Cardiac fibroblast (primary cell): ENCODE results near the gene ACOXL.

ENCODE experiments used
- DNase-seq, 2 donors: peaks; one replicate each; pipeline versions ENCODE4 v3.0.0 to v3.0.0-alpha.2; 2010; ENCODE audit warnings: low read depth in 2 of 2
- H3K4me3 ChIP-seq, 2 donors: replicated peaks in 1 of 2; 1 replicate in 1 of 2; 2 replicates in 1 of 2; pipeline ENCODE4 v1.5.1; 2011; ENCODE audit warnings: low read depth in 2 of 2, low read length in 2 of 2, mild to moderate bottlenecking in 2 of 2, moderate library complexity in 1 of 2
- CTCF ChIP-seq: IDR thresholded peaks from one replicate; pipeline ENCODE4 v1.5.1; 2011; ENCODE audit warnings: low read depth, mild to moderate bottlenecking, low read length, inconsistent platforms

Gene ACOXL

GRCh38 chr2:111148225-111148873, 416.0 kb downstream of the ACOXL start:
- TF ChIP-seq CTCF = no peak
- DNase-seq = no peak
- no peak overlapping the region for H3K4me3 ChIP-seq

DNA sequence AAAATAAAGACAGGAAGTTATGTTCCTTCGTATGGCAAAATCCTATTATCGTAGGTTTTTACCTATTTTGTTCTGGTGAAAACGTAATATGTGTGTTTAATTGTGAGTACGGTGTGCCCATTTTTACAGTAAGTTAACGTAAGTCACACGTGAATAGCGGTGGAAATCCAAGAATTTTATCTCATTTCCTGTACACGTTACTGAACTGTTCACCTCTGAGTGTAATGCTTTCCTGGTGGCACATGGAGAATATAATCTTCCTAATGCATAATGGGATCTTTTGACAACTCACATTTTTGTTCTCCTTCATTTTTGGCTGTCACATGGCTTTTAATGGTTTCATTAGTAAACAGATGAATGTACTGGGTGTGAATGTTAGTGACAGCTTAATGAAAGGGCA, 416.6 kb downstream of the ACOXL start:
- no peak overlapping the region for H3K4me3 ChIP-seq
- DNase-seq = peak in 1 of 2 donors; percentile 46
- no peak for TF ChIP-seq CTCF

DNA sequence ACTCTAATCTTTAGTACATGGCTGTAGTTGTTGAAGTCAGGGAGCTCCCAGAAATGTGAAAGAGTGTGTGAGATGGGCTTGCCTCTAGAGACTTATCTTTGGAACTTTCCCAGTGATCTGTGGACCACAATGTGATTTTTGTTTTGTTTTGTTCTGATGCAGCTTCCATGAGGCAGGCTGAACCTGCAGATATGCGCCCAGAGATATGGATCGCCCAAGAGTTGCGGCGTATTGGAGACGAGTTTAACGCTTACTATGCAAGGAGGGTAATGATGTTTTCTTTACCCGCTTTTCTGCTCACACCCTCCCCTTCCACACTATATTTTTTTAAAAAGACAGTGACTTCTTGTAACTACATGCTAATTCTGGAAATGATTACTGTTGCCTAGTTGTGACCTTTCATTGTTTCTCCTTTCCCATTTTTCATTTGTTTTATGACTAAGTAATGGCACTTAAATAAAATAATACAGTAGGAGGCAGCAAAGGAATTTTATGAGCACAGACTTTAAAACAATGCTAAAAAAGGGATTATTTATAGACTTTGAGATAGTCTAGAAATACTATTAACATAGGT, 417.6 kb downstream of the ACOXL start:
- TF ChIP-seq CTCF = no peak
- DNase-seq = no peak
- no peak overlapping the region for H3K4me3 ChIP-seq

GRCh38 chr2:111154758-111155157, 422.4 kb downstream of the ACOXL start:
- H3K4me3 ChIP-seq = no peak overlapping the region
- DNase-seq = no peak
- no peak for TF ChIP-seq CTCF

GRCh38 chr2:111155610-111156009, 423.2 kb downstream of the ACOXL start:
- TF ChIP-seq CTCF = no peak
- H3K4me3 ChIP-seq = no peak overlapping the region
- no peak for DNase-seq

GRCh38 chr2:111156529-111156928, 424.2 kb downstream of the ACOXL start:
- DNase-seq = no peak
- no peak for TF ChIP-seq CTCF

More at GRCh38 chr2:111156529-111156928, 424.2 kb downstream of the ACOXL start:
- no peak overlapping the region for H3K4me3 ChIP-seq
